Loucy (cell line): ENCODE results near the gene CRY2.

Experiments used
- CTCF ChIP-seq: fragments of 200-600 bp; sonication (generic); conservative IDR thresholded peaks from 2 replicates; pipeline ENCODE4 v1.5.1; 2014; ENCODE audit warnings: mild to moderate bottlenecking, antibody characterized with exemption, low read length
- EZH2phosphoT487 ChIP-seq: fragments of 200-600 bp; IDR thresholded peaks from 2 replicates; pipeline ENCODE4 v1.6.1; 2018; ENCODE audit warnings: antibody characterized with exemption, mild to moderate bottlenecking, moderate library complexity, borderline replicate concordance

- TF ChIP-seq CTCF (no peak), EZH2phosphoT487 (no peak)
These were observed 60.7 kb downstream of the CRY2 start for GRCh38 chr11:45907911-45908370.
